Lower leg skin (tissue), 3 donors: ENCODE data around the gene ZNF418.

Source experiments
- POLR2A ChIP-seq, 2 donors: fragments of 450-650 bp; IDR thresholded peaks; one replicate each; pipeline ENCODE4 v1.6.1; 2016 to 2017; ENCODE audit warnings: antibody characterized with exemption in 2 of 2, mild to moderate bottlenecking in 1 of 2, moderate library complexity in 1 of 2
- TF ChIP-seq, protein P1 (sequence below), 3 donors: fragments of 450-650 bp; IDR thresholded peaks; one replicate each; pipeline ENCODE4 v1.5.1; 2016; ENCODE audit warnings: antibody characterized with exemption in 3 of 3, mild to moderate bottlenecking in 3 of 3, moderate library complexity in 2 of 3

GRCh38 chr19:57872450-57872849 lies 62.8 kb downstream of the ZNF418 start:
- TF ChIP-seq, protein P1, sequence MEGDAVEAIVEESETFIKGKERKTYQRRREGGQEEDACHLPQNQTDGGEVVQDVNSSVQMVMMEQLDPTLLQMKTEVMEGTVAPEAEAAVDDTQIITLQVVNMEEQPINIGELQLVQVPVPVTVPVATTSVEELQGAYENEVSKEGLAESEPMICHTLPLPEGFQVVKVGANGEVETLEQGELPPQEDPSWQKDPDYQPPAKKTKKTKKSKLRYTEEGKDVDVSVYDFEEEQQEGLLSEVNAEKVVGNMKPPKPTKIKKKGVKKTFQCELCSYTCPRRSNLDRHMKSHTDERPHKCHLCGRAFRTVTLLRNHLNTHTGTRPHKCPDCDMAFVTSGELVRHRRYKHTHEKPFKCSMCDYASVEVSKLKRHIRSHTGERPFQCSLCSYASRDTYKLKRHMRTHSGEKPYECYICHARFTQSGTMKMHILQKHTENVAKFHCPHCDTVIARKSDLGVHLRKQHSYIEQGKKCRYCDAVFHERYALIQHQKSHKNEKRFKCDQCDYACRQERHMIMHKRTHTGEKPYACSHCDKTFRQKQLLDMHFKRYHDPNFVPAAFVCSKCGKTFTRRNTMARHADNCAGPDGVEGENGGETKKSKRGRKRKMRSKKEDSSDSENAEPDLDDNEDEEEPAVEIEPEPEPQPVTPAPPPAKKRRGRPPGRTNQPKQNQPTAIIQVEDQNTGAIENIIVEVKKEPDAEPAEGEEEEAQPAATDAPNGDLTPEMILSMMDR (IDR thresholded peaks at IDR 0.05), result no peak
- no peak for TF ChIP-seq POLR2A (IDR thresholded peaks at IDR 0.05)
